H1 (cell line): ENCODE results near the gene GPNMB. TPM values are rescaled to one million over a fixed set of nuclear protein-coding genes. Genes with fewer than 3 reads are reported as not detected.

ENCODE experiments used
- ASH2L ChIP-seq: fragments of 200-600, 300-600 bp; sonication (generic); IDR thresholded peaks from one replicate; pipeline ENCODE4 v1.7.1; 2017; ENCODE audit warnings: low read length
- BACH1 ChIP-seq: IDR thresholded peaks from 2 replicates; pipeline ENCODE4 v1.6.1; 2012; ENCODE audit warnings: low read length, improper control_type of control experiment
- CHD7 ChIP-seq: fragments of 300-600 bp; sonication (generic); IDR thresholded peaks from 2 replicates; pipeline ENCODE4 v1.7.1; 2012; ENCODE audit warnings: low read length, moderate library complexity, mild to moderate bottlenecking, inconsistent platforms; ENCODE audit not compliant: insufficient replicate concordance
- KDM4A ChIP-seq: IDR thresholded peaks from one replicate; pipeline ENCODE4 v1.7.1; 2012; ENCODE audit warnings: low read depth, mild to moderate bottlenecking, moderate library complexity, low read length, inconsistent platforms; ENCODE audit not compliant: severe bottlenecking
- MAX ChIP-seq: IDR thresholded peaks from 2 replicates; pipeline ENCODE4 v1.6.1; 2012; ENCODE audit warnings: inconsistent platforms
- polyA plus RNA-seq, 7 experiments: library from polyadenylated mRNA; depleted of rRNA in 3 of 7; stranded (reverse) in 5 of 7; unstranded in 2 of 7; fragments of >200 nt in 5 of 7; fragments of 200-250 nt in 2 of 7; gene quantifications; 1 replicate in 5 of 7; 2 replicates in 1 of 7; 4 replicates in 1 of 7; pipeline versions ENCODE4 v1.2.1 to v1.2.3, GENCODE V29; 2011 to 2013; ENCODE audit warnings: missing spikeins in 2 of 7, mixed read lengths in 2 of 7
- total RNA-seq: library from RNA; stranded (reverse); fragmentation: NEBNext Ultra II Directional; extraction: Animal tissue kit (Norgen Biotek cat#: 25700); gene quantifications from 2 replicates; pipeline ENCODE4 v1.2.1, GENCODE V29; 2021
- TF ChIP-seq, protein P1 (sequence below): IDR thresholded peaks from 2 replicates; pipeline ENCODE4 v1.6.1; 2012; ENCODE audit warnings: low read length, inconsistent platforms

Gene GPNMB
- total and polyA plus RNA-seq, 2 of the 8 experiments (the other 6 are each of a cell fraction or from before 2014, with no cell fraction given): 1.1 to 1.4 TPM

DNA sequence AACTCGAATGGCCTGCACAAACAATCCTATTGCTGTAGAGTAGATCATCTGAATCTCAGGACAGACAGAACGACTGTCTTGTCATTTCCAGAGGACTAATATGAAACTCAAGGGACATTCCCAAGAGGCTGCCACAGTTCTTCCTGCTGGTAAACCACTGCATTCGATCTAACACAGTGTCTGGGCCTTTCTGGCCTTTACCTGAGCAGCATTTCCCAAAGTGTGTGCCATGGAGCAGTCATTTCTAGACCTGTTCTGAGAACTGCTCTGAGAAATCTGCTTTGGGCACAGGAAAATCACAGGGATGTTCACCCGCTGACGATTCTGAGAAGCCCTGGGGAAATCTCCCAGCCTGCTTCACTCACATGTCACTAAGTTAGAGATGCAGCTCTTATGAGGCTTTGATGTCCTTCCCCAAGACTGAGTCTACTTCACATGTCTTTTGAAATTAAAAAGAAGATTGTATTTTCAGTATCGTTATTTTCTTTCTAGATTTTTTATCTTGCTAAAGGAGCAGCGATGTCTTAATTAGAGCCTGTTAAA, 18.4 kb downstream of the GPNMB start (continued):
- no peak for TF ChIP-seq CHD7
- TF ChIP-seq, protein P1, sequence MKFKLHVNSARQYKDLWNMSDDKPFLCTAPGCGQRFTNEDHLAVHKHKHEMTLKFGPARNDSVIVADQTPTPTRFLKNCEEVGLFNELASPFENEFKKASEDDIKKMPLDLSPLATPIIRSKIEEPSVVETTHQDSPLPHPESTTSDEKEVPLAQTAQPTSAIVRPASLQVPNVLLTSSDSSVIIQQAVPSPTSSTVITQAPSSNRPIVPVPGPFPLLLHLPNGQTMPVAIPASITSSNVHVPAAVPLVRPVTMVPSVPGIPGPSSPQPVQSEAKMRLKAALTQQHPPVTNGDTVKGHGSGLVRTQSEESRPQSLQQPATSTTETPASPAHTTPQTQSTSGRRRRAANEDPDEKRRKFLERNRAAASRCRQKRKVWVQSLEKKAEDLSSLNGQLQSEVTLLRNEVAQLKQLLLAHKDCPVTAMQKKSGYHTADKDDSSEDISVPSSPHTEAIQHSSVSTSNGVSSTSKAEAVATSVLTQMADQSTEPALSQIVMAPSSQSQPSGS: no peak
- no peak for TF ChIP-seq KDM4A
- TF ChIP-seq ASH2L: no peak
- TF ChIP-seq MAX: no peak
- TF ChIP-seq BACH1: no peak
